Pancreas (tissue), 10 donors: ENCODE results near the gene UXT. TPM values are rescaled to one million over a fixed set of nuclear protein-coding genes. Genes with fewer than 3 reads are reported as not detected.
A peak's percentile ranks its signal among the peaks of the same experiment; 100 is the strongest.

Experiments
- ATAC-seq, 4 donors: fragments of 200-7000 bp; cut with Tn5 transposase; one replicate each; pipeline versions ENCODE4 v1.8.0 to v1.9.1; 2020; ENCODE audit warnings: mild to moderate bottlenecking in 4 of 4, moderate library complexity in 4 of 4
- DNase-seq, 6 donors: peaks; one replicate each; pipeline ENCODE4 v3.0.0-alpha.2; 2020
- FAIRE-seq: peaks from 2 replicates; lab custom pipeline; 2012; peaks lifted over from hg19 to GRCh38; lab: Jason Lieb, UNC
- H3K27ac ChIP-seq, 4 donors: fragments of 200-600 bp; sonication (generic); 1 replicate in 3 of 4; 2 replicates in 1 of 4; pipeline versions ENCODE4 v1.5.0 to v1.8.0; 2020
- H3K27me3 ChIP-seq, 4 donors: fragments of 200-600 bp; one replicate each; pipeline ENCODE4 v1.8.0; 2021
- H3K36me3 ChIP-seq, 3 donors: fragments of 200-600 bp; sonication (generic) in 1 of 3; one replicate each; pipeline versions ENCODE4 v1.5.0 to v1.8.0; 2020 to 2021
- H3K4me1 ChIP-seq, 3 donors: fragments of 200-600 bp; one replicate each; pipeline ENCODE4 v1.8.0; 2021
- H3K4me3 ChIP-seq, 4 donors: fragments of 200-600 bp; sonication (generic) in 2 of 4; one replicate each; pipeline versions ENCODE4 v1.5.0 to v1.8.0; 2020 to 2021
- H3K9me3 ChIP-seq, 4 donors: fragments of 200-600 bp; one replicate each; pipeline ENCODE4 v1.8.0; 2021
- CTCF ChIP-seq, 4 donors: fragments of 200-600 bp; sonication (generic) in 3 of 4; IDR thresholded peaks; one replicate each; pipeline versions ENCODE4 v1.5.0 to v1.8.0; 2021; ENCODE audit warnings: antibody characterized with exemption in 4 of 4
- WGBS, 2 donors: extraction: QIAGEN DNeasy Blood & Tissue Kit; methylation state at CpG; one replicate each; pipeline ENCODE4 v1.1.7; 2013; 5-methylcytosine and 5-hydroxymethylcytosine counted together
- intact Hi-C, 3 donors: fragments of 100-400 bp; cut with DNase I; formaldehyde crosslinking; loops; one replicate each; pipeline versions ENCODE4 v1.11.1 to v1.14.2; 2022
- polyA plus RNA-seq, 2 donors: library from polyadenylated mRNA; stranded (reverse); fragments of 200-250 nt; gene quantifications; one replicate each; pipeline ENCODE4 v1.2.3, GENCODE V29; 2013
- total RNA-seq, 6 donors: library from RNA; stranded (reverse); fragmentation: NEBNext Ultra II Directional in 4 of 6; extraction: Animal tissue kit (Norgen Biotek cat#: 25700) in 4 of 6; gene quantifications; one replicate each; pipeline versions ENCODE4 v1.2.1 to v1.2.4, GENCODE V29; 2021 to 2023
- donor health status: healthy with polysubstance abuse.
- donor health status: DM: no; HTN: no; CAD: no; lungs with moderate emphysema.
- donor health status: DM: no; HTN: no; CAD: no.
- donor health status: control.
- donor health status: control.
- donor health status: Bipolar disorder and iron deficiency.
- donor health status: DM: yes; HTN: yes; CAD: no.
- donor health status: DM: no; HTN: no; CAD: no.
- donor health status: DM: no; HTN: no; CAD: no.
- donor health status: DM: yes; HTN: yes; CAD: no.

The UXT gene
- total and polyA plus RNA-seq, 8 donors: 39.1 to 113 (median 61.5) TPM

GRCh38 chrX:47644557-47645091 is 14.4 kb downstream of the UXT start:
- no peak overlapping the region for H3K27ac ChIP-seq
- DNase-seq (no peak), FAIRE-seq (no peak), ATAC-seq (peak in 3 of 4 donors; percentile 54 to 63 (median 55))
- peaks cover 0 to 15% (median 0%) of the 10 kb centered on the region in 3 donors for H3K36me3 ChIP-seq
- H3K9me3 ChIP-seq: no peaks in the 10 kb centered on the region
- TF ChIP-seq CTCF (IDR thresholded peaks at IDR 0.05): no peak
- WGBS, 2 donors: 47 to 67% methylated on average over 12 of the region's 12 CpGs
- no peaks in the 10 kb centered on the region for H3K27me3 ChIP-seq
- intact Hi-C loops: no loop called here
- H3K4me1 ChIP-seq: no peaks in the 10 kb centered on the region
- no peak overlapping the region for H3K4me3 ChIP-seq

GRCh38 chrX:47643926-47644325 is 15.1 kb downstream of the UXT start:
- Histone ChIP-seq H3K9me3 (no peaks in the 10 kb centered on the region), H3K27me3 (no peaks in the 10 kb centered on the region), H3K4me1 (no peaks in the 10 kb centered on the region), H3K27ac (no peak overlapping the region), H3K4me3 (no peak overlapping the region), H3K36me3 (peaks cover 0 to 15% (median 0%) of the 10 kb centered on the region in 3 donors)
- intact Hi-C loops: no loop called here
- peak in 1 of 4 donors; percentile 12 for TF ChIP-seq CTCF (IDR thresholded peaks at IDR 0.05)
- DNase-seq (no peak), FAIRE-seq (no peak), ATAC-seq (peak in 3 of 4 donors; percentile 48 to 64 (median 62))
- WGBS, 2 donors: 33 to 39% methylated on average over 2 of the region's 2 CpGs

GRCh38 chrX:47638816-47639215 is 20.2 kb downstream of the UXT start:
- H3K27ac ChIP-seq: no peak overlapping the region
- no peak for TF ChIP-seq CTCF (IDR thresholded peaks at IDR 0.05)
- H3K9me3 ChIP-seq: no peaks in the 10 kb centered on the region
- no peaks in the 10 kb centered on the region for H3K4me1 ChIP-seq
- no peak for FAIRE-seq
- H3K27me3 ChIP-seq: no peaks in the 10 kb centered on the region
- intact Hi-C loops: no loop called here
- ATAC-seq: no peak
- no peak overlapping the region for H3K4me3 ChIP-seq
- WGBS, 2 donors: 90 to 95% methylated on average over 14 of the region's 14 CpGs
- DNase-seq: no peak
- H3K36me3 ChIP-seq: peaks cover 0 to 15% (median 0%) of the 10 kb centered on the region in 3 donors

GRCh38 chrX:47637546-47638195 is 21.3 kb downstream of the UXT start:
- DNase-seq (no peak), ATAC-seq (peak in 3 of 4 donors; percentile 32 to 77 (median 66)), FAIRE-seq (no peak)
- H3K9me3 ChIP-seq: no peaks in the 10 kb centered on the region
- H3K27me3 ChIP-seq: no peaks in the 10 kb centered on the region
- intact Hi-C loops: no loop called here
- peaks cover 0 to 15% (median 0%) of the 10 kb centered on the region in 3 donors for H3K36me3 ChIP-seq
- H3K4me3 ChIP-seq: no peak overlapping the region
- 83% methylated on average over 31 of the region's 31 CpGs for WGBS, 2 donors
- TF ChIP-seq CTCF (IDR thresholded peaks at IDR 0.05): no peak
- no peak overlapping the region for H3K27ac ChIP-seq
- H3K4me1 ChIP-seq: no peaks in the 10 kb centered on the region
